HL-60/S4 treated with retinoic acid at 250 ng/mL for 4 days and 3 days (cell line): ENCODE data around the gene APAF1.

Experiments
- in situ Hi-C: fragments of 300-500 bp; cut with MboI; formaldehyde crosslinking; loops from 2 replicates; pipeline ENCODE4 v1.7.0; 2022; ENCODE audit warnings: low sequenced_read_pairs

The APAF1 gene

DNA sequence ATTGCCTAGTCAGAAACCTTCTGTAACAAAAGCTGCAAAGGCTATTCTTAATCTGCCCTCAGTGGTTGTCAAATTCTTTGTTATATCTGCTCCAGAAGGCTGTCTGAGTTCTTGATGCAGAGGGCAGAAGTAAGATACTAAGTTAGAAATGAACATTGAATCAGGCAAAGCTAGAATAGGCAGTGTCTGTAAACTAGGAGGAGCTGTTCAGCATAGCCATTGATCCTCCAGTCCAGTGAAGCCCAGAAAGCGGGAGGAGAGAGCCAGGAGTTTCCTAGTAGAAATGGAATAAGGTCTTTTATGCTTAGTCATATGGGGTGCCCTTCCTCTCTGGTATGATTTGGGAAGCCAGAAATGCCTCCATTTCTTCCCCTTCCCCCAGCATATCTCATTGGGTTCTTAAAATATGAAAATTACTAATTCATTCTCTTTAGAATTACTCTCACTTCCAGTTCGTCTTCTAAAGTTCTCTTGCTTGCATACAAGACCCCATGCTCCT, 76.2 kb downstream of the APAF1 start:
- in situ Hi-C loops = no loop called here

DNA sequence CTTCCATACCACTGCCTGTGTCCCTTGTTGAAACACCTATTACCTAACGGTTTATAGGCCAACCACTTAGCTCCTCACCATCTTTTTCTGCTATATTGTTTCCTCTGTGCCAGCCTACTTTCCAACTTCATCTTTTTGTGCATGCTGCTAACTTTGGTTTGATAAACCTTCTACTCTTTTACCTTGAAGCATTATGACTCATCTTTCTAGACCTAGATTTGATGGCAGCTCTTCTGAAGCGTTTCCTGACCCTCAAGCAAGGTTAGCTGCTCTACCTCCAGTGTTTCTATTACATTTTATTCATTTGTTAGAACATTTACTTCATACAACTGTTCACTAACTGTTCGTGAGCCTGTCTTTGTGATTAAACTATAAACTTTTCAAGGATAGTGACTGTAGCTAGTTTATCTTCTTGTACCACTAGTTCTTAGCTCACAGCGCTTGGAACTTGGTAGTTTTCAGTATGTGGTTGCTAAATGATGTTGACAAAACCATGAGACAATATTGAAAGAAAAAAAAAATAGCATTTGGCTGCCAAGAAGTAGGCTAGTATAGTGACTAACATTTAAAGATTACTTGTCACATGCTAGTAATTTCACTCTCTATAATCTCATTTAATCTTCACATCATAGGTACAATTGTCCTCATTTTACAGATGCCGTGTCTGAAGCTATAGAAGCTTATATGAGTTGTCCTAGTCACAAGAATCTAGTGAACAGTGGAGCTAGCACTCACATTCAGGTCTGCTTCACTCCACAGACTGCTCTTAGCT, 79.5 kb downstream of the APAF1 start:
- in situ Hi-C loops = no loop called here

DNA sequence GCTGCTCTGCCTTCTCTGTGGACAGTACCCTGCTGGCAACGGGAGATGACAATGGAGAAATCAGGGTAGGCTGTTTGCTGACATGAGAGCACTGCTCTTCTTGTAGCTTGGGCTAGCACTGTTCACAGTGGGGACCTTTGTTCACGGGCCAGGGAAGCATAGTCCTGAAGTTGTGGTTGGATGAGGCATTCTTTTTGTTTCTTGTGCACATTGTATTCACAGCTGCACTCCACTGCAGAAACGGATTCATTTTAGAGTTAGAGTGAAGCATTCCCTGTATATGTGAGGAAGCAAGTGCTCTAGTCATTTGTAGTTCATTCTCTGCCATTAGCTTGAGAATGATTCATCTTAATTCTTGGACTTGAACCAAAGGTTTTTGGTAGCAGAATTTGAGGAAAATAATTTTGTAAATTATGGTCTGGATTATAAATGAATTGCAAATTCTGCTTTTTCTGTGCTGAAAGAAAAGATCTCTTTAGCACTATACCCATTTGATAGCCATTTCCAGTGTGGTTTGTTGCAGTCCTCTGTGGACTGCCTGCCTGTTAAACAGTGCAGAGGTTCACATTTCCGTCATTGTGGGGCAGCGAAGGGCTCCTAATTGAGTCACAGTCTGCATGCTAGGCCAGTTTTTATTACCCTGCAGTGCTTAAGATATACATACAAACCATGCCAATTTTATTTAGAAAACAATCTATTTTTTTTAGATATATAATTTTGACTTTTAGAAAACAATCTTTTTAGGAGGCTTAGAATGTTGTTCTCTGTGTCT, 80.6 kb downstream of the APAF1 start:
- in situ Hi-C loops = no loop called here

DNA sequence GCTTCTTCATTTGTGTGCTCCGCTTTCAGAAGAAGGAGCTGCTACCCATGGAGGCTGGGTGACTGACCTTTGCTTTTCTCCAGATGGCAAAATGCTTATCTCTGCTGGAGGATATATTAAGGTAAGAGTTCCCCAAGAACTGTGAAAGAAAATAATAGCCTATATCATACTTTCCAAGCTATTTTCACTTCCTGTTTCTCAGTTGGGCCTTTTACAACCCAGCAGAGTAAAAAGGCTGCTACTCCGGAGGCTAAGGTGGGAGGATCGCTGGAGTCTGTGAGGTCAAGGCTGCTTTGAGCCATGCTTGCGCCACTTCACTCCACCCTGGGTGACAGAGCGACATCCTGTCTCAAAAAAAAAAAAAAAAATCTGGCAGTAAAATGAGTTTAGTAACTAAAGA, 82.1 kb downstream of the APAF1 start:
- in situ Hi-C loops = no loop called here

DNA sequence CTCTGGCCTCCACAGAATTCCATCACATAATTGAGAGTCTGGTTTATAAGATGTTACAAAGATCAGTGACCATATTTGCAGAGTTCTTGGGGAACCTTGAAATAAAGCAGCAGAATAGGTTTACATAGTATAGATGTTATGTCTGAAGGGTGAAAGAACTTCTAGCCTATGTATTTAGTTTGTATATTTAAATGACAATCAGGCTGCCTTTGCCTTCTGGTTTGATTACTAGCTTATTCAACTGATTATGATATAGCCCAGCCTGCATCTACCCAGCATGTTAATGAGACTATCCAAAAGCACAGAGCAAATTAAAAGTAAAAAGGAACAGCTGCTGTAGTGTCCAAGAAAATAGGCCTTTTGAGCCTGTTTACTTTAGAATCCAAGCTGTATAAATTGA, 85.3 kb downstream of the APAF1 start:
- in situ Hi-C loops = no loop called here

DNA sequence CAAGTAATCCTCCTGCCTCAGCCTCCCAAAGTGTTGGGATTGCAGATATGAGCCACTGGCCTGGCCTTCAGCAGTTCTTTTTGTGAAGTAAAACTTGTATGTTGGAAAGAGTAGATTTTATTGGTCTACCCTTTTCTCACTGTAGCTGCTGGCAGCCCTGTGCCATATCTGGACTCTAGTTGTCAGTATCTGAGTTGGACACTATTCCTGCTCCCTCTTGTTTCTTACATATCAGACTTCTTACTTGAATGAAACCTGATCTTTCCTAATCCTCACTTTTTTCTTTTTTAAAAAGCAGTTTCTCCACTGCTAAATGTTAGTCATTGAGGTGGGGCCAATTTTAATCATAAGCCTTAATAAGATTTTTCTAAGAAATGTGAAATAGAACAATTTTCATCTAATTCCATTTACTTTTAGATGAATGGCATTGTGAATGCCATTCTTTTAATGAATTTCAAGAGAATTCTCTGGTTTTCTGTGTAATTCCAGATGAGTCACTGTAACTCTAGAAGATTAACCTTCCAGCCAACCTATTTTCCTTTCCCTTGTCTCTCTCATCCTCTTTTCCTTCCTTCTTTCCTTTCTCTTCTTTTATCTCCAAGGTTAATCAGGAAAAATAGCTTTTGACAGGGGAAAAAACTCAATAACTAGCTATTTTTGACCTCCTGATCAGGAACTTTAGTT, 88.7 kb downstream of the APAF1 start:
- in situ Hi-C loops = no loop called here

DNA sequence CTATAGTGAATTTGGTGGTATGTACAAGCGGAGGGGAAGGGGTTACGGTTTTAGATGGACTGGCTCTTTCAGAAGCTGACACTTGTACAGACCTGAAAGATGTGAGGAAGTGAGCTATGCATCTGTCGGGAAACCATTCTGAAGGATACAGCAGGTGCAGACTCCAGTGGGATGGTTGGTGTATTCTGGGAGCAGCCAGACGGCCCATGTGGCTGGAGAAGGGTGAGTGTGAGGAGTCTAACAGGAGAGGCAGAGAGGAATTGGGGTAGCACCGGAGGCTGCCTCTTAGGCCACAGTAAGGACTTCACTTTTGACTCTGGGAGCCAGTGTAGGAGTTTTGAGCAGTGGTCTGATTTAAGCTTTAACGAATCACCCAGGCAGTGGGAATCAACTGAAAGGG, 90.7 kb downstream of the APAF1 start:
- in situ Hi-C loops = no loop called here

DNA sequence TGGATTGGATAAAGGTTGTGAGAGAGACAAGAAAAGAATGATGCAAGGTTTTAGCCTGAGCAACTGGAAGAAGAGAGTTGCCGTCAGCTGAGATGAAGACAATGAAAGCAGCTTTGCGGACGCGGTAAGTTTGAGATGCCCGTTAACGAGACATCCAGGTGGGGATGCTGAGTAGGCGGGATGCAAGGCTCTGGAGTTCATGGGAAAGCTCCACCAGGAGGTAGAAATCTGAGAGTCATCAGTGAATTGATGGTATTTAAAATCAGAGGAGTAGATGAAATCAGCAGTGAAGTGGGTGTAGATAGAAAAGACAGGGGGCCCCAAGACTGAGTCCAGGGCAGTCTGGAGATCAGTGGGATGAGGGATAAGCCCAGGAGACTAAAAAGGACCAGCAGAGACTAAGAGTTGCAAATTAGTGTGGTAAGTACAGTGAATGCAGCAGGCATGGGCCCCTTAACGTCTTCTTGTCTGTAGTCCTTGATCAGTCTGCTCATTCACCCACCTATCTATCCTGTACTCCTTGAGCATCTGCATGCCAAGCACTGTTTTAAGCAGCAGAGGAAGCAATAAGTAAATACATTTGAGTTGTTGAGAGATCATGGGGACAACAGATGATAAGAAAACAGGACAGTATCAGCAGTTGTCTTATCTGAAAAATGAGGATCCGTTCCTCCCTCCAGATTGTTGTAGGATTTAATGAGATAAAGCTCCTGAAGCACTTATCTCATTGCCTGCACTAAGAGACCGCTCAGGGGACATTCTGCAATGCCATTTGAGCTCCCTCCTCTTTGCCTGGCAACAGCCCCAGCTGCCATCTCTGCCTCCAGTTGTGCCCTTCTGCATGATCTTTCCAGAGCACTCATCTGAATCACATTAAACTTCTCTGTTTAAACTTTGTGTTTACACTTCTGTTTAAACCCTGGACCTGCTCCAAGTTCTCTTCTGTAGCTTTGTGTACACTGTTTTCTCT, 91.5 kb downstream of the APAF1 start:
- in situ Hi-C loops = no loop called here

DNA sequence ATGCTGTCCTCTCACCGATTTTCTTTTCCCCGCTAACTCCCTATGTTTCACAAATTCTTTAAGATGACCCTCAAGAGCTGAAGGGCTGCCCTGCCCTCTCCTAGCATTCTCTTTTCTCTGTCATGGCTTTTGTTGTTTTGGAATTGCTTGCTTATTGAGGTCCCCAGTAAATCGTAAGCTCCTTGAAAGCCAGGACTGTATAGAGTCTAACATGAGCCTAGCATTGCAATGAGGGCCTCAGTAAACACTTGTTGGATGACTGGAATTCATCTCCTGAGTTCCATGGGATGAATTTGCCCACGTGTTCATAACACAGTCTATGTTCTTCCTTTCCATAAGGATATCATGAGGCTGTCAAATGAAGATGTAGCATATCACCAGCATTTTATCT, 92.2 kb downstream of the APAF1 start:
- in situ Hi-C loops = no loop called here

DNA sequence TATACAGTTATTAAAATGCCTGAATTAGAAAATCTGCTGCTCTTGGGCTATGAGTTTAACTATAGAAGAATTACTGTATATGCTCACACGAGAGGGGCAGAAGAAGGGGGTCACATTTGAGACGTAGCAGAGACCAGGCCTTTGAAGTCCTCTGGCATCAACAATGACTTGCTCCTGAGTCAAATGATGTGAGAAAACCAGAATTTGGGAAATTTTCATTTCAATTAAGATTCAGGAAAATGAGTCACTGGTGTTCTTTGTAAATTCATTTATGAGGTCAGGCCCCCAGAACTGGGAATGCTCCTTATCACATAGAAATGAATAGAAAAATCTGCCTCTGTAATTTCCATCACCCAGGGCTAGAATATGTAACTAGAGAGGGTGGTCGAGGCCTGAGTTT, 92.9 kb downstream of the APAF1 start:
- in situ Hi-C loops = no loop called here

DNA sequence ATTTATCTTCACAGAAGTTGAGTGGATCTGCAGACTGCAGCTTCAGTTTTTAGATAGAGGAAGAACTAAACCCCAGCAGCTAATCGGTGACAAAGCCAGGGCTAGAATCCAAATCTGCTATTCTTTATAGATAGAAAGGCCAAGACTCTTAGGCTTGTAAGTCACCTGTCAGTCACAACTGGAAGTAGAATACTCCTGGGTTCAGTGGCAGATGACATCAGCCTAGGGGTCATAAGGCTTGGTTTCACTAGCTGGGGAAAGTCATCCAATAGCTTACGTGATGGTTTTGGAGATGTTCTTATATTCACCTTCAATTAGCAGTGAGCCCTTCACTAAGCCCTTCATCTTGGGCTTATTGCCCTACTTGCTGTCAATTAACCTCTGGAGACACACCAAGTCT, 93.4 kb downstream of the APAF1 start:
- in situ Hi-C loops = no loop called here

DNA sequence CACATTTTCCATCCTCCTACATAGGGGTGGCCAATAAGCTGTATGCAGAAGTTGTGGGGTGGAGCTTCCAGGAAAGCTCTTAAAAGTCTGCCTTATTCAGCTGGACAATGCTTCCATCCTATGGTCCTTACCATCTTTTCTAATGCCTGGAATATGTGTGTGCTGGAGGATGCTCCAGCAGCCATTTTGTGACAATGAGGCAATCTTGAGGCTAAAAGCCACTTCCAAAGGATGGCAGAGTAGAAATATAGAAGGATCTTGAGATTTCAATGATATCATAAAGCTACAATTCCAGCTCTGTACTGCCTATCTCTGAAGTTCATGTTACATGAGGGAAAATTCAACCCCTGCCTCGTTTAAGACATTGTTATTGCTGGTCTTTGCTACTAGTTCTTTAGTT, 95.7 kb downstream of the APAF1 start:
- in situ Hi-C loops = no loop called here

DNA sequence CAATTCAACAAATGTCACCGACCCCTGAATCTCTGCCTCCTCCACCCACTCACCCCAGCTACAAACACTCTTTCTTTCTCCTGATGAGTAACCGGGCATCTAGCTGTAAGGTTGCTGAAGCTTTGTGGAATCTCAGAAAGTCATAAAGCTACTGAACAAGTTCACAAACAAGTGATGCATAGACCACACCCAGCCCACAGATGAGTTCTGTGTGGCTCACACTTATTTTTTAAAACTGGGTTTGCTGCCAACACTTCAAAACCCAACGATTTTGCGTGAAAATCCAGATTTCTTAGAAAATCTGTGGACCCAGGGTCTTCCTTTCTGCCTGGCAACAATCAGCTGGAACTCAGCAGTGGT, 96.1 kb downstream of the APAF1 start:
- in situ Hi-C loops = no loop called here

DNA sequence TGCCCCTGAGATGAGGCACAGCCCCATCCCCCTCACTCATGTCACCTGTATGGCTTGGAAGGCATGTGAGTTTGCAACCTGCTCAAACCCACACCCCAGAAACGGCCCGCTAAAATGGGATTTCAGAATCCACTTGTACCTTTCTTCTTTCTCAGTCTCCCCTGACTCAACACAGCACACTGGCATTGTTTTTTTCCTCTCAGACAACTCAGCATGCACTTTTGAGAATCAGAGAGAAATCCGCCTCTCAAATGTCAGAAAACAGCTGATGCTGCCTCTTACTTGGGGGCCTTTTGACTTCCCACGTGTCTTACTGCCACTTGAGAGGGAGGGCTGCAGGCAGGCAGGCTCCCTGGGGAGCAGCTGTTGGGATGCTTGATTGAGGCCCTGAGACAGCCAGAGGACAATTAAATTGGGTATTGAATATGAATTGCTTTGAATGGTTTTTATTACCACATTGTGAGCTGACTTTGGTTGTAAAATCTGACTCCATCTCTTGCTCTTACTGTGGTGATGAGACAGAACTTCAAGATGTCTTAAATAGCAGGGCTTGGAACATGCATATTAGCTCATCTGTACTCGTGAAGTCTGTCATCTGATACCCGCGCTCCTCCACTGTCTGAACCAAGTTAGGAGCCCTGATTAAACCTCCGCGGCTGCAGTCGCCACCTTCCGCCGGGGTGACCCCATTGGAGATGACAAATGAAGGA, 96.6 kb downstream of the APAF1 start:
- in situ Hi-C loops = no loop called here

DNA sequence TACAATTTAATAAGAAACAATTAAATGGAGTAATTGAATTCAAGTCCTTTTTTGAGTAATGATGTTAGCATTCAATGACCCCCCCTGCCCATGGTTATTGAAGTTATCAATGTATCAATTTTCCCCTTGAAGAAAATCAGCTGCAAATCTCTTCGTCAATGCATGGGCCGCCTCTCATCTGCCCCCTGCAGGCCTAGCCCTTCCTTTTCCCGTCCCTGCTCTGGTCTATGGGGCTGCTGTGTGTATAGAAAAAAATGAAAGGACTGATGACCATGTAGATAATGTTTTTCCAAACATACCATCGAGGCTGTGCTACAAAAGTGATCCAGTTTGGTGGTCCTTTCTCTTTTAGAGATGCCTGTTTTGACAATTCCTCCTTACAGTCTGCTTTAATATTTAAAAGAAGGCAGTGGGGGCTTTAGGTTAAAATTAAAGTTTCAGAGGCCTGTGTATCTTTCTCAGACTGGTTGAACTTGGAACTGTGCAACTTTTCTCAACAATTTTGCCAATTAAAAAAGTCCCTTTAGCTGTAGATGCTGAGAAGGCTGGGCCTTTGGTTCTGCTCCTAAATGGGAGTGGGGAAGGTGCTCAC, 98.4 kb downstream of the APAF1 start:
- in situ Hi-C loops = no loop called here

DNA sequence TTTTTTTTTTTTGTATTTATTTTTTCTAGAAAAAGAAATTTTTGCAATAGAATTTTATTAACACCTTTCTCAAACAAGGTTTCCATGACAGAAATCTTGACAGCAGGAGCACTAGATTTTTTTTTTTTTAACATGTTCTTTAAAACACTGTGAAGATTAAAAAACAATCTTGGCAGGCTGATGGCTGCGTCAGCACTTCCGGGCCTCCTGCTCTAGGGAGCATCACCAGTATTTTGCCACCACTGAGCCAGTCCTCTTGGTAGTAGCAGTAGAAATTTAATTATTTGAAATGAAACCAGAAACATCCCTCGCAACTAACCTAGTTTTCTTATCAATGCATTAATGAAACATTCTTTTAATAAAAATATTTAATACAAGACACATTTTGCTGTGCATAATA, 99.6 kb downstream of the APAF1 start:
- in situ Hi-C loops = no loop called here

DNA sequence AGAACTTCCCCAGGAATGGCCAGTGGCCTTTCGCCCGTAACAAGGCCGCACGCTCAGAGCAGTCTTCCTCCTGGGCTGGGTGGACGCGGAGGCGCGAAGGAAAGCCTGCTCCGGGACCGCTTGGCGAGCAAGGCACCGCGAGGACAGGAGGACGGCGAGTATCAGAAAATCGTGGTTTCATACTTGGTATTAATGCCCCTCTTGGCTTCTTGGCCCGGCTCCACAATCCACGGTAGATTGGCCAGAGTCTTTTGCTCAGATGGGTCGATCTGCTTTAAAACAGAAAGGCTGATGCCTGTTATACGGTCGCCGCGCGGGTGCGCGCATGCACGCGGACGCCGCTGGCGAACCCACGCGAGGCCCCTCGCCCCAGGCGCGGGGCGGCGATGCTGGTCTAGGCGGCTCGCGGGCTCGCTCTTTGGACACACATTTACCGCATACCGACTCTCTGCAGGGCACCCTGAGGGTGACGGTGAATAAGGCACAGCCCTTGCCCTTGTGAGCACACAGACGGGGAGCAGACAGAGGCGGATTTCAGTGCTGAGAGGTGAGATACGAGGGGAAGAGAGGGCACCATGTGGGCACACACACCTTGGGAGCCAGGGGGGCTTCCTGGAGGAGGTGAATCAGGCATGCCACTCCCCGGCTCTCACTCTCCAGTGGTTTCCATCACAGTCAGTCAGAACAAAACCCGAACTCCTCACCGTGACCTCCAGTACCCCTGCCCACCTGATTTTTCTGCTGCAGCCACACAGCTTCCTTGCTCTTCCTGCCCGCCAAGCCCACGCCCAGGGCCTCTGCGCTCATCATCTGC, 100.7 kb downstream of the APAF1 start:
- in situ Hi-C loops = no loop called here

DNA sequence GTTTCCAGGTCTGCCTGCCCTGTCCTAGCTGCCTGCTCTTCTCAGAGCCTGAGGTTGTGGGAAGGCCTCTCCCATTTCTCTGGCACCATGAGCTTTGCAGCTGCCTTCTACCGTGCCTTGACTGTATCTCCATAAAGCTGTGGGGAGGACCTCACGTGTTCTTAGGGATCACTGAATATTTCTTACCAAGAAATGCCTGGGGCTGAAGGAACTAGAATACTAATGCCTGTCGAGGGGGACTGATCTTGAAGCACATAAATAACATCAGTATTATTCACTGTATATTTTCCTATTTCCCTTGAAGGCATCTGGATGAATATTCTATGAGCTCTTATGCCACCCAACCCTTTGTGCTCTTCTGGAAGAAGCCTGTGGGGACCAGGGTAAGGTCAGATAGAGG, 103.4 kb downstream of the APAF1 start:
- in situ Hi-C loops = no loop called here

DNA sequence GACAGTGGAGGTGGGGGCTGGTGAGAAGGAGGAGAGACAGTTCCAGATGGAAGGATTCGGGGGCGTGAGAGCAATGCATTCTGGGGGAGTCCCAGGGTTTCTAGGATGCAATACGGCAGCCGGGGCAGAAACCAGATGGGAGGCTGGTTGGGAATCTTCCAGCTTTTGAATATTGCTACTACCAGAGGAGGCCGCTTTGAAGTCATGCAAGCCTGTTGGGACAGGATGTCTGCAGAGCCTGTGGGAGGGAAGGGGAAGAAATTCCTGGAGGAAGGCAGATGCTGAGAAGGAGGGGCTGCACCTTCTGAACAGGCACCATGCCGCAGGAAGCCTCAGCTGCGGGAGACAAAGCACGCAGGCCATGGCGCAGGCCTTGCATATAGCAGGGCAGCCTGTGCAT, 105.4 kb downstream of the APAF1 start:
- in situ Hi-C loops = no loop called here
